ENCODE measurements around the gene CAP2. TPM values are rescaled to one million over a fixed set of nuclear protein-coding genes. Genes with fewer than 3 reads are reported as not detected.

Gene CAP2
- total and polyA plus RNA-seq, 9 of the 15 experiments (the other 6 are each of a cell fraction or from before 2014, with no cell fraction given): not detected

GRCh38 chr6:17396256-17396655 lies 2.9 kb downstream of the CAP2 start:
- Histone ChIP-seq H3K27ac (ENCODE audit: extremely low read depth, low read depth, low read length) (no peak overlapping the region), H3K4me3 (no peak overlapping the region), H4K20me1 (replicated peaks; ENCODE audit: control insufficient read depth, insufficient read depth, low read length) (no peaks in the 10 kb centered on the region), H3K9me1 (ENCODE audit: control insufficient read depth, insufficient read depth, low read length) (no peaks in the 10 kb centered on the region), H3K9ac (ENCODE audit: insufficient read depth in 1 of 2, low read depth in 2 of 2, low read length in 2 of 2) (no peak overlapping the region), H2AFZ (ENCODE audit: low read depth, low read length) (no peak overlapping the region), H3K79me2 (ENCODE audit: control insufficient read depth, insufficient read depth, low read length) (no peaks in the 10 kb centered on the region), H3K36me3 (ENCODE audit: control insufficient read depth, insufficient read depth, low read length) (no peaks in the 10 kb centered on the region), H3K27me3 (ENCODE audit: control insufficient read depth in 2 of 2, insufficient read depth in 2 of 2, low read length in 2 of 2) (peaks cover 26 to 38% of the 10 kb centered on the region in 2 experiments; a peak in 4 of 5 replicates), H3K4me1 (replicated peaks in 1 of 2; ENCODE audit: control insufficient read depth in 2 of 2, insufficient read depth in 2 of 2, low read length in 2 of 2) (peaks cover 0 to 8% of the 10 kb centered on the region in 2 experiments; a peak in 2 of 5 replicates), H3K4me2 (ENCODE audit: insufficient read depth, low read length) (no peak overlapping the region), H3K9me3 (replicated peaks; ENCODE audit: control insufficient read depth, insufficient read depth, low read depth, low read length) (no peaks in the 10 kb centered on the region)
- in situ Hi-C loops (cut with MboI) (no loop called here), intact Hi-C loops (cut with micrococcal nuclease) (no loop called here)
- WGBS (ENCODE audit: insufficient coverage, low coverage, missing lambda C conversion rate): 2% methylated on average over 3 of the region's 3 CpGs
- DNase-seq (ENCODE audit: extremely low read depth in 1 of 4, low spot score in 3 of 4): no peak
- no peak for ATAC-seq
- BruUV-seq (replicated peaks): no TSS peak
- ChIA-PET CTCF (ENCODE audit: low intra/inter-chr PET ratio) (no interaction called here), POLR2A (no interaction called here)
- TF ChIP-seq, protein P1, sequence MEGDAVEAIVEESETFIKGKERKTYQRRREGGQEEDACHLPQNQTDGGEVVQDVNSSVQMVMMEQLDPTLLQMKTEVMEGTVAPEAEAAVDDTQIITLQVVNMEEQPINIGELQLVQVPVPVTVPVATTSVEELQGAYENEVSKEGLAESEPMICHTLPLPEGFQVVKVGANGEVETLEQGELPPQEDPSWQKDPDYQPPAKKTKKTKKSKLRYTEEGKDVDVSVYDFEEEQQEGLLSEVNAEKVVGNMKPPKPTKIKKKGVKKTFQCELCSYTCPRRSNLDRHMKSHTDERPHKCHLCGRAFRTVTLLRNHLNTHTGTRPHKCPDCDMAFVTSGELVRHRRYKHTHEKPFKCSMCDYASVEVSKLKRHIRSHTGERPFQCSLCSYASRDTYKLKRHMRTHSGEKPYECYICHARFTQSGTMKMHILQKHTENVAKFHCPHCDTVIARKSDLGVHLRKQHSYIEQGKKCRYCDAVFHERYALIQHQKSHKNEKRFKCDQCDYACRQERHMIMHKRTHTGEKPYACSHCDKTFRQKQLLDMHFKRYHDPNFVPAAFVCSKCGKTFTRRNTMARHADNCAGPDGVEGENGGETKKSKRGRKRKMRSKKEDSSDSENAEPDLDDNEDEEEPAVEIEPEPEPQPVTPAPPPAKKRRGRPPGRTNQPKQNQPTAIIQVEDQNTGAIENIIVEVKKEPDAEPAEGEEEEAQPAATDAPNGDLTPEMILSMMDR (IDR thresholded peaks at IDR 0.05 in 2 of 3, conservative IDR thresholded peaks at IDR 0.05 in 1 of 3; ENCODE audit: insufficient read depth in 2 of 3, low read depth in 1 of 3, low read length in 3 of 3): no peak
- TF ChIP-seq, protein P2, sequence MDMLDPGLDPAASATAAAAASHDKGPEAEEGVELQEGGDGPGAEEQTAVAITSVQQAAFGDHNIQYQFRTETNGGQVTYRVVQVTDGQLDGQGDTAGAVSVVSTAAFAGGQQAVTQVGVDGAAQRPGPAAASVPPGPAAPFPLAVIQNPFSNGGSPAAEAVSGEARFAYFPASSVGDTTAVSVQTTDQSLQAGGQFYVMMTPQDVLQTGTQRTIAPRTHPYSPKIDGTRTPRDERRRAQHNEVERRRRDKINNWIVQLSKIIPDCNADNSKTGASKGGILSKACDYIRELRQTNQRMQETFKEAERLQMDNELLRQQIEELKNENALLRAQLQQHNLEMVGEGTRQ (CRISPR knock-in tag; IDR thresholded peaks at IDR 0.05): no peak
- TF ChIP-seq ETV5 (CRISPR knock-in tag; IDR thresholded peaks at IDR 0.05; ENCODE audit: low read depth) (no peak), DDX20 (tag; IDR thresholded peaks at IDR 0.05; ENCODE audit: low read depth) (no peak), CSDE1 (IDR thresholded peaks at IDR 0.05) (no peak), ZNF551 (CRISPR knock-in tag; IDR thresholded peaks at IDR 0.05) (no peak)
- FAIRE-seq: no peak
